ENCODE measurements around the gene BLOC1S6. TPM values are rescaled to one million over a fixed set of nuclear protein-coding genes. Genes with fewer than 3 reads are reported as not detected.
A peak's percentile ranks its signal among the peaks of the same experiment; 100 is the strongest.

The BLOC1S6 gene
- total and polyA plus RNA-seq, 2 of the 13 experiments (the other 11 are each of a cell fraction or from before 2014, with no cell fraction given) = 11.8 to 44.3 TPM

DNA sequence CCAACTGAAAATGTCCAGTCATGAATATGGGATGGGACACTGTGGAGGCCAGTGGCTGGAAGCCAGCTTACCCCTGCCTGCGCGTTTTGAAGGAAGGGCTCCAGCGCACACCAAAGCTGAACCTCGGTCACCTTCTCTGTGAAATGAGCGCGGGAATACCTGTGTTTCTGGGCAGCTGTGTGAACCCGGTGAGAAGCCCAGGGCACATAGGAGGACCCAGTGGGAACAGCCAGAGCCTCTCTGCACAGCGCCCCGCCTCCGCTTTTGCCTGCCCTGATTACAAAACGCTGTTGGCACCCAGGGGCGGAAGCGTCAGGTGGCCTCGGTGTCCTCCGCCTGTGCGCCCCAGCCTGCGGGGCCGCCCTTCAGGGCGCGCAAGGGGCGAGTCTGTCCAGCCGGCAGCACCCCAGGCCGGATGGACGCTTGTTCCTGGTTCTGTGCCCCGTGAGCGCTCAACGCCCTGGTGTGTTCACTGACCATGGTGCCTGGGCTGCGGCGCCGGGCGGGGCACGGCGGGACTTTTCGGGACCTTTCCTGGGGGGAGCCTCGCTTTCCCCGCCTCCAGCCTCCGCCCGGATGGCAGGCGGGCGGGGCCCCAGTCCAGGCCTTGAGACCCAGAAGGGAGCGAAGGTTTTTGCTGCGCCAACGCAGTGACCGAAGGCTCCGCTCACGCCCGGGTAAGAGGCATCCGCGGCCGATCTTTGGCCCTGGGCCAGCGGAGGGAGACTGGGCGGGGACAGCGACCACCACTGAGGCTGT is 47.4 kb downstream of the BLOC1S6 start, which contains the start of gene SQOR (continued):
- no peak for TF ChIP-seq HDAC6 (IDR thresholded peaks at IDR 0.05; ENCODE audit: low read depth, low read length)
- no peak for TF ChIP-seq MATR3 (CRISPR knock-in tag; IDR thresholded peaks at IDR 0.05)
- TF ChIP-seq, protein P1, sequence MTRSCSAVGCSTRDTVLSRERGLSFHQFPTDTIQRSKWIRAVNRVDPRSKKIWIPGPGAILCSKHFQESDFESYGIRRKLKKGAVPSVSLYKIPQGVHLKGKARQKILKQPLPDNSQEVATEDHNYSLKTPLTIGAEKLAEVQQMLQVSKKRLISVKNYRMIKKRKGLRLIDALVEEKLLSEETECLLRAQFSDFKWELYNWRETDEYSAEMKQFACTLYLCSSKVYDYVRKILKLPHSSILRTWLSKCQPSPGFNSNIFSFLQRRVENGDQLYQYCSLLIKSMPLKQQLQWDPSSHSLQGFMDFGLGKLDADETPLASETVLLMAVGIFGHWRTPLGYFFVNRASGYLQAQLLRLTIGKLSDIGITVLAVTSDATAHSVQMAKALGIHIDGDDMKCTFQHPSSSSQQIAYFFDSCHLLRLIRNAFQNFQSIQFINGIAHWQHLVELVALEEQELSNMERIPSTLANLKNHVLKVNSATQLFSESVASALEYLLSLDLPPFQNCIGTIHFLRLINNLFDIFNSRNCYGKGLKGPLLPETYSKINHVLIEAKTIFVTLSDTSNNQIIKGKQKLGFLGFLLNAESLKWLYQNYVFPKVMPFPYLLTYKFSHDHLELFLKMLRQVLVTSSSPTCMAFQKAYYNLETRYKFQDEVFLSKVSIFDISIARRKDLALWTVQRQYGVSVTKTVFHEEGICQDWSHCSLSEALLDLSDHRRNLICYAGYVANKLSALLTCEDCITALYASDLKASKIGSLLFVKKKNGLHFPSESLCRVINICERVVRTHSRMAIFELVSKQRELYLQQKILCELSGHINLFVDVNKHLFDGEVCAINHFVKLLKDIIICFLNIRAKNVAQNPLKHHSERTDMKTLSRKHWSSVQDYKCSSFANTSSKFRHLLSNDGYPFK (CRISPR knock-in tag; IDR thresholded peaks at IDR 0.05; ENCODE audit: borderline replicate concordance) = peak; percentile 64
- TF ChIP-seq, protein P2, sequence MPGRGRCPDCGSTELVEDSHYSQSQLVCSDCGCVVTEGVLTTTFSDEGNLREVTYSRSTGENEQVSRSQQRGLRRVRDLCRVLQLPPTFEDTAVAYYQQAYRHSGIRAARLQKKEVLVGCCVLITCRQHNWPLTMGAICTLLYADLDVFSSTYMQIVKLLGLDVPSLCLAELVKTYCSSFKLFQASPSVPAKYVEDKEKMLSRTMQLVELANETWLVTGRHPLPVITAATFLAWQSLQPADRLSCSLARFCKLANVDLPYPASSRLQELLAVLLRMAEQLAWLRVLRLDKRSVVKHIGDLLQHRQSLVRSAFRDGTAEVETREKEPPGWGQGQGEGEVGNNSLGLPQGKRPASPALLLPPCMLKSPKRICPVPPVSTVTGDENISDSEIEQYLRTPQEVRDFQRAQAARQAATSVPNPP (CRISPR knock-in tag; IDR thresholded peaks at IDR 0.05) = peak; percentile 58; the same call in 1 of the 2 replicates
- peak; percentile 87; the same call in 1 of the 2 replicates for TF ChIP-seq ZNF274 (CRISPR knock-in tag; IDR thresholded peaks at IDR 0.05)
- TF ChIP-seq EED (CRISPR knock-in tag; IDR thresholded peaks at IDR 0.05) = no peak; the same call in 1 of the 2 replicates
- TF ChIP-seq MLLT10 (CRISPR knock-in tag; IDR thresholded peaks at IDR 0.05) = no peak
- no peak for TF ChIP-seq HMG20A (CRISPR knock-in tag; IDR thresholded peaks at IDR 0.05; ENCODE audit: borderline replicate concordance)
- no peak; the same call in none of the 2 replicates for TF ChIP-seq YEATS4 (CRISPR knock-in tag; IDR thresholded peaks at IDR 0.05; ENCODE audit: borderline replicate concordance)
- no peak for TF ChIP-seq ATF1 (CRISPR knock-in tag; IDR thresholded peaks at IDR 0.05)
- peak; percentile 60 for TF ChIP-seq RBM39 (IDR thresholded peaks at IDR 0.05; ENCODE audit: low read depth, low read length, poor library complexity, severe bottlenecking)
- TF ChIP-seq, protein P3, sequence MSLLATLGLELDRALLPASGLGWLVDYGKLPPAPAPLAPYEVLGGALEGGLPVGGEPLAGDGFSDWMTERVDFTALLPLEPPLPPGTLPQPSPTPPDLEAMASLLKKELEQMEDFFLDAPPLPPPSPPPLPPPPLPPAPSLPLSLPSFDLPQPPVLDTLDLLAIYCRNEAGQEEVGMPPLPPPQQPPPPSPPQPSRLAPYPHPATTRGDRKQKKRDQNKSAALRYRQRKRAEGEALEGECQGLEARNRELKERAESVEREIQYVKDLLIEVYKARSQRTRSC (CRISPR knock-in tag; IDR thresholded peaks at IDR 0.05; ENCODE audit: low read depth) = no peak
- TF ChIP-seq ZBTB20 (CRISPR knock-in tag; IDR thresholded peaks at IDR 0.05; ENCODE audit: borderline replicate concordance, low read depth) = 0 out of 2 replicates have a peak, but pooled peaks have one; percentile 57
- TF ChIP-seq, protein P4, sequence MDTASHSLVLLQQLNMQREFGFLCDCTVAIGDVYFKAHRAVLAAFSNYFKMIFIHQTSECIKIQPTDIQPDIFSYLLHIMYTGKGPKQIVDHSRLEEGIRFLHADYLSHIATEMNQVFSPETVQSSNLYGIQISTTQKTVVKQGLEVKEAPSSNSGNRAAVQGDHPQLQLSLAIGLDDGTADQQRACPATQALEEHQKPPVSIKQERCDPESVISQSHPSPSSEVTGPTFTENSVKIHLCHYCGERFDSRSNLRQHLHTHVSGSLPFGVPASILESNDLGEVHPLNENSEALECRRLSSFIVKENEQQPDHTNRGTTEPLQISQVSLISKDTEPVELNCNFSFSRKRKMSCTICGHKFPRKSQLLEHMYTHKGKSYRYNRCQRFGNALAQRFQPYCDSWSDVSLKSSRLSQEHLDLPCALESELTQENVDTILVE (CRISPR knock-in tag; IDR thresholded peaks at IDR 0.05) = no peak
- no peak for TF ChIP-seq ZNF839 (CRISPR knock-in tag; IDR thresholded peaks at IDR 0.05; ENCODE audit: borderline replicate concordance)
- TF ChIP-seq, protein P5, sequence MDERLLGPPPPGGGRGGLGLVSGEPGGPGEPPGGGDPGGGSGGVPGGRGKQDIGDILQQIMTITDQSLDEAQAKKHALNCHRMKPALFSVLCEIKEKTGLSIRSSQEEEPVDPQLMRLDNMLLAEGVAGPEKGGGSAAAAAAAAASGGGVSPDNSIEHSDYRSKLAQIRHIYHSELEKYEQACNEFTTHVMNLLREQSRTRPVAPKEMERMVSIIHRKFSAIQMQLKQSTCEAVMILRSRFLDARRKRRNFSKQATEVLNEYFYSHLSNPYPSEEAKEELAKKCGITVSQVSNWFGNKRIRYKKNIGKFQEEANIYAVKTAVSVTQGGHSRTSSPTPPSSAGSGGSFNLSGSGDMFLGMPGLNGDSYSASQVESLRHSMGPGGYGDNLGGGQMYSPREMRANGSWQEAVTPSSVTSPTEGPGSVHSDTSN (CRISPR knock-in tag; IDR thresholded peaks at IDR 0.05) = no peak
- no peak; the same call in 1 of the 2 replicates for TF ChIP-seq ZNF101 (CRISPR knock-in tag; IDR thresholded peaks at IDR 0.05; ENCODE audit: borderline replicate concordance, low read depth)

All from HepG2 (cell line).